ENCODE results near the gene BEST2. TPM values are rescaled to one million over a fixed set of nuclear protein-coding genes. Genes with fewer than 3 reads are reported as not detected.

The BEST2 gene
- total RNA-seq, 1 experiment from 2014 or later = 3.3 TPM

- TF ChIP-seq ESRRA (CRISPR knock-in tag; IDR thresholded peaks at IDR 0.05; ENCODE audit: borderline replicate concordance) = no peak
- no peak for TF ChIP-seq PRRX2 (CRISPR knock-in tag; IDR thresholded peaks at IDR 0.05)
- no peak for TF ChIP-seq ZBTB43 (CRISPR knock-in tag; IDR thresholded peaks at IDR 0.05)
- no peak for TF ChIP-seq TCF7 (CRISPR knock-in tag; IDR thresholded peaks at IDR 0.05; ENCODE audit: low read depth)
- no peak for TF ChIP-seq PREB (CRISPR knock-in tag; IDR thresholded peaks at IDR 0.05; ENCODE audit: borderline replicate concordance)
Observed at GRCh38 chr19:12705169-12705568, 46.4 kb upstream of the BEST2 start (continued).

GRCh38 chr19:12705654-12706331, 45.8 kb upstream of the BEST2 start:
- Mint-ChIP-seq H3K36me3 (peaks cover 74% of the 10 kb centered on the region), H3K27me3 (ENCODE audit: low read depth) (no peaks in the 10 kb centered on the region; the same call in 1 of the 2 replicates), H3K4me1 (peaks cover 4% of the 10 kb centered on the region), H3K27ac (no peak overlapping the region), H3K9me3 (no peaks in the 10 kb centered on the region), H3K4me3 (no peak overlapping the region)
- ATAC-seq (no peak), DNase-seq (ENCODE audit: low spot score) (no peak)
- POLR2A ChIA-PET = no interaction called here
- CTCF ChIA-PET = no interaction called here
- TF ChIP-seq ZNF263 (CRISPR knock-in tag; IDR thresholded peaks at IDR 0.05; ENCODE audit: low read depth) = no peak
- TF ChIP-seq ATF6 (CRISPR knock-in tag; IDR thresholded peaks at IDR 0.05) = no peak
- no peak for TF ChIP-seq PRDM15 (CRISPR knock-in tag; IDR thresholded peaks at IDR 0.05)
- no peak for TF ChIP-seq TP53 (CRISPR knock-in tag; IDR thresholded peaks at IDR 0.05)
- TF ChIP-seq ZNF396 (CRISPR knock-in tag; IDR thresholded peaks at IDR 0.05; ENCODE audit: borderline replicate concordance) = no peak
- no peak for TF ChIP-seq SMAD4 (CRISPR knock-in tag; IDR thresholded peaks at IDR 0.05)
- TF ChIP-seq STAT6 (CRISPR knock-in tag; conservative IDR thresholded peaks at IDR 0.05; ENCODE audit: low read depth) = no peak
- TF ChIP-seq ZNF671 (CRISPR knock-in tag; IDR thresholded peaks at IDR 0.05) = no peak
- no peak for TF ChIP-seq AFF4 (CRISPR knock-in tag; IDR thresholded peaks at IDR 0.05; ENCODE audit: borderline replicate concordance)
- no peak for TF ChIP-seq GRHL2 (CRISPR knock-in tag; IDR thresholded peaks at IDR 0.05; ENCODE audit: insufficient replicate concordance, severe bottlenecking)
- TF ChIP-seq E2F4 (CRISPR knock-in tag; IDR thresholded peaks at IDR 0.05; ENCODE audit: borderline replicate concordance, low read depth) = no peak

Measured in WTC11 (cell line).